NB4 (cell line): ENCODE results near the gene PBRM1.

Experiments used
- DNase-seq: peaks from one replicate; pipeline ENCODE4 v3.0.0; 2010; ENCODE audit warnings: low read depth
- H3K4me3 ChIP-seq: one replicate; pipeline ENCODE4 v1.5.1; 2011; ENCODE audit warnings: mild to moderate bottlenecking, low read depth, low read length, moderate library complexity
- MYC ChIP-seq: IDR thresholded peaks from 2 replicates; pipeline ENCODE4 v1.6.1; 2011; ENCODE audit warnings: low read depth, low read length
- POLR2A ChIP-seq: IDR thresholded peaks from 2 replicates; pipeline ENCODE4 v1.6.1; 2011; ENCODE audit warnings: mild to moderate bottlenecking; ENCODE audit not compliant: insufficient read length; ENCODE audit errors: extremely low read depth
- TF ChIP-seq, protein P1 (sequence below): IDR thresholded peaks from 2 replicates; pipeline ENCODE4 v1.6.1; 2011; ENCODE audit warnings: low read depth, low read length
- TF ChIP-seq, protein P2 (sequence below): IDR thresholded peaks from one replicate; pipeline ENCODE4 v1.5.1; 2012; ENCODE audit warnings: low read depth, low read length

PBRM1 gene

DNA sequence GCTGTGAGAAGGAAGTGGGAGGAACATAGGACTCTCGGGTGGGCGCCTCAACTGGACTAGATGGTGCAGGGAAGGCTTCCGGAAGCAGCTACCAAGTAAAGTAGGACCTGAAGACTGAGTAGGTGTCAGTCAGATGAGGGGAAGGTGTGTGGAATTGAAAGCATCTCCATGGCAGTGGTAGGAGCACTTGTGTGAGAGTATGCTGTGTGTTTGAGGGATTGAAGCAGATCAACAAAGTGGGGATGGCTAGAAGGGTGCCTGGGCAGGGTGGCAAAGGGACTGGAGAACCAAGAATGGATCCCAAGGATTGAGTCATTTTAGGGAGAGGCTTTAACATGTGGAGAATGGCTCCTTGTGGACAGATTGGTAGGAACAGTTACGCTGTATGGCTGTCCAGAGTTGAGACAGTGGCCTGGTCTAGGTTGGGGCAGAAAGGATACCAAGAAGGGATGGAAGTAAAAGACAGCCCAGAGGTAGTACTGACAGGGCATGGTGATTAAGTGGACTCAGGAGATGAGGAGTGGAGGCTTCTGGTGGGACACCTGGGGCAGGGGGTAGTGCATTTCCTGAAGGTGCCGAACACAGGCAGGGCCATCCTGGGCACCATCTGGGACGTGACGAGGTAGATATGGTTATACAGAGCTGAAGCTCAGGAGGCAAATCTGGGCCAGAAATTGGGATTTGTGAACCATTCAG, 147.8 kb downstream of the PBRM1 start:
- no peak for DNase-seq
- no peak for TF ChIP-seq POLR2A

DNA sequence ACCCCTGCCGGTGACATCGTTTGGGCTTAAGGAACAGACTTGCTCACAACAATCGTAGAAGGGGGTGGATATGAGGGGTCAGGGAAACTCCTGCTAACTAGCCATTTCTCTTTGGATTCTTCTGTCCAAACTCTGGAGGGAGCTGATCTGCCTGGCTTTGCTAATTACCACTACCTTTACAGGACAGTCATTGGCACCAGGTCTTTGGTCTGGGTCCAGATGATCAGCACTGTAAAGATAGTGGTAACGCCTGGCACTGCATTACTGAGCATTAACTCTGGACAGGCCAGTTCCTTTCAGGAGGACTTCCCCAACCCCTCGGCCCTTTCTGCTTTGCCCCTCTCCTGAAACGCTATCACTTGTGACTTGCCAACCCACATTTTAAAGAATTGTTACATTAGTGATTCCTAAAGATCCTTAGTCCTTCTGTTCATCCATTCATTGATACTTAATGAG, 148.5 kb downstream of the PBRM1 start:
- TF ChIP-seq, protein P1, sequence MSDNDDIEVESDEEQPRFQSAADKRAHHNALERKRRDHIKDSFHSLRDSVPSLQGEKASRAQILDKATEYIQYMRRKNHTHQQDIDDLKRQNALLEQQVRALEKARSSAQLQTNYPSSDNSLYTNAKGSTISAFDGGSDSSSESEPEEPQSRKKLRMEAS: no peak
- no peak for TF ChIP-seq POLR2A
- TF ChIP-seq, protein P2, sequence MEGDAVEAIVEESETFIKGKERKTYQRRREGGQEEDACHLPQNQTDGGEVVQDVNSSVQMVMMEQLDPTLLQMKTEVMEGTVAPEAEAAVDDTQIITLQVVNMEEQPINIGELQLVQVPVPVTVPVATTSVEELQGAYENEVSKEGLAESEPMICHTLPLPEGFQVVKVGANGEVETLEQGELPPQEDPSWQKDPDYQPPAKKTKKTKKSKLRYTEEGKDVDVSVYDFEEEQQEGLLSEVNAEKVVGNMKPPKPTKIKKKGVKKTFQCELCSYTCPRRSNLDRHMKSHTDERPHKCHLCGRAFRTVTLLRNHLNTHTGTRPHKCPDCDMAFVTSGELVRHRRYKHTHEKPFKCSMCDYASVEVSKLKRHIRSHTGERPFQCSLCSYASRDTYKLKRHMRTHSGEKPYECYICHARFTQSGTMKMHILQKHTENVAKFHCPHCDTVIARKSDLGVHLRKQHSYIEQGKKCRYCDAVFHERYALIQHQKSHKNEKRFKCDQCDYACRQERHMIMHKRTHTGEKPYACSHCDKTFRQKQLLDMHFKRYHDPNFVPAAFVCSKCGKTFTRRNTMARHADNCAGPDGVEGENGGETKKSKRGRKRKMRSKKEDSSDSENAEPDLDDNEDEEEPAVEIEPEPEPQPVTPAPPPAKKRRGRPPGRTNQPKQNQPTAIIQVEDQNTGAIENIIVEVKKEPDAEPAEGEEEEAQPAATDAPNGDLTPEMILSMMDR: no peak
- peak overlapping the region; percentile 99 for H3K4me3 ChIP-seq
- DNase-seq: no peak

More for the DNA sequence above, 147.8 kb downstream of the PBRM1 start:
- H3K4me3 ChIP-seq: peak overlapping the region; percentile 99

DNA sequence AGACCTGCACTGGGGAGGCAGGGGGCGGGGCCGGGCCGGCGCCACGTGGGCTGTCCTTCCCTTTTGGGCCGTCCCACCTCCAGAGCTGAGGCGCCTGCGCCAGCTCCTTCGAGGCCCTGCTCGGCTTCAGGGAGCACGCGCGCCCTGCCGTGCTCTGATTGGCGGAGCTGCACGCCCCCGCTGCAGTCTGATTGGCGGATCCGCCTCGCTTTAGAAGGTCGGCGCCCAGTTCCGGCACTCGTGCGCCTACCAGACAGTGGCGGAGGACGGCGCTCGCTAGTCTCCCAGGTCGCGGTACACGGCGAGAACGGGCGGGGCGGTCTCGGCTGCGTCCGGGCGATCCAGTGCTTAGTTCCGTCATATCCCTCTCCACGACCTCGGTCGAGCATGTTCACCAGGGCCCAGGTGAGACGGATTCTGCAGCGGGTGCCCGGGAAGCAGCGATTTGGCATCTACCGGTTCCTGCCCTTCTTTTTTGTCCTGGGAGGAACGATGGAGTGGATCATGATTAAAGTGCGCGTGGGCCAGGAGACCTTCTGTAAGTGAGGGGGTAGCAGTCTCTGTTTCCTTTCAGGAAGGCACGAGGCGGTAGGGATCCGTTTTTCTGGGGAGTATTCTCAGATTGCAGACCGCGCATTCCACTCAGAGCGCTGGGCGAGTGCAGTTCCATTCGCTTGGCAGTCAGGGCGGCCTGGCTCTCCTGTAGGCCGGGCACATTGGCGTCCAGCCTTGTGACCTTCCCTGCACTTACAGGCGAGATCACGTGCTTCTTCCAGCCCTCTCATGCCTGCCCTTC, 149.1 kb downstream of the PBRM1 start, which contains the start of gene UQCC5:
UQCC5 (plus strand) TSS at position 237 of the 796 bp plus-strand sequence; CDS start at position 388, 151 bp downstream.
- TF ChIP-seq POLR2A (peak; percentile 95), MYC (peak; percentile 85)
- TF ChIP-seq, protein P2: no peak
- TF ChIP-seq, protein P1: peak; percentile 97
- DNase-seq: peak; percentile 99
- peak within 1 kb of the TSS; percentile 99 for H3K4me3 ChIP-seq

DNA sequence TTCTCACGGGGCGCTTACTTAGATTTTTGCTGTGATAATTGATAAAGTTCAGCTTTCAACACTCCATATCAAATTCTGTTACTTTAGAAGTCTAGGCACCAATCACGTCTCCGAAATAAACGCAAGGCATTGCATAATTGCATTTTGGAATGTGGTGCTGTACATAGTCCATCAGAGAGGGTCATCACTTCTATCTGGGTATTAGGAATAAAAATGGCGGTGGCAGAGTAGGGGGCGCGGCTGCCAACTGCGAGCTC, 149.7 kb downstream of the PBRM1 start:
- no peak for DNase-seq
- no peak overlapping the region for H3K4me3 ChIP-seq

DNA sequence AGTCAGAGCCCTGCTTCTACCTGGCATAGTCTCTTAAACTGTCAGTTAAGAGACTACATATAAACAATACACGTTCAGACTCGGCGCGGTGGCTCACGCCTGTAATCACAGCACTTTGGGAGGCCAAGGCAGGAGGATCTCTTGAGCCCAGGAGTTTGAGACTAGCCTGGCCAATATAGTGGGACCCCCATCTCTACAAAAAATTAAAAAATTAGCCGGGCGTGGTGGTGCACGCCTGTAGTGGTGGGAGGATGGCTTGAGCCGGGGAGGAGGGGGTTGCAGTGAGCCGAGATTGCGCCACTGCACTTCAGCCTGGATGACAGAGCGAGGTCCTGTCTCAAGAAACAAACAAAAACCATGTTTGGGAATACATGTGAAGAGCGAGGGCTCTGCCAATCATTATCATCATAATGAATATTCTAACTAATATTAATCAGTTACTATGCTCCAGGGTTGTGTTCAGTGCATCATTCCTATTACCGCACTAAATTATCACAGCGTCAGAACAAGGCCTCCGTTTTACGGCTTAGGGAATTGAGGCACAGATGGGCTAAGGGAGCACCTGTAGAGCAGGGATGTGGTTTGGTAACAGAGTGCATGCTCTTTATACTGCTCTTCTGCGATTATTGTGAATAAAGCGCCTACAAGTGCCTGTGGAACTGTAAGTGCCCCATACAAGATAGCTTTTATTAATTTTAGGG, 150.2 kb downstream of the PBRM1 start:
- no peak overlapping the region for H3K4me3 ChIP-seq
- DNase-seq: no peak
- no peak for TF ChIP-seq MYC
- TF ChIP-seq, protein P1: no peak
- TF ChIP-seq POLR2A: no peak
- TF ChIP-seq, protein P2: no peak

More for the DNA sequence above, 149.7 kb downstream of the PBRM1 start:
- TF ChIP-seq POLR2A (no peak), MYC (no peak)
- TF ChIP-seq, protein P2: no peak
- TF ChIP-seq, protein P1: no peak
